ENCODE measurements around the gene CHN1. TPM values are rescaled to one million over a fixed set of nuclear protein-coding genes. Genes with fewer than 3 reads are reported as not detected.
A peak's percentile ranks its signal among the peaks of the same experiment; 100 is the strongest.

The CHN1 gene
- total RNA-seq, 2 experiments from 2014 or later = 5.3 to 5.6 TPM

- no peaks in the 10 kb centered on the region for H3K36me3 Mint-ChIP-seq (ENCODE audit: low read depth)
- TF ChIP-seq CTCF (IDR thresholded peaks at IDR 0.05) = no peak
- Histone ChIP-seq H3K4me1 (ENCODE audit: insufficient read depth, low read length) (no peaks in the 10 kb centered on the region), H3K9me3 (ENCODE audit: control insufficient read depth in 1 of 2, insufficient read depth in 1 of 2, low read length in 2 of 2) (no peaks in the 10 kb centered on the region), H3K27me3 (ENCODE audit: control insufficient read depth in 1 of 2, insufficient read depth in 2 of 2, low read length in 2 of 2) (no peaks in the 10 kb centered on the region), H3K36me3 (ENCODE audit: insufficient read depth, low read length) (no peaks in the 10 kb centered on the region), H3K4me3 (ENCODE audit: low read length) (no peak overlapping the region), H3K27ac (ENCODE audit: low read depth in 1 of 2, low read length in 2 of 2) (no peak overlapping the region)
- H3K27me3 Mint-ChIP-seq = peaks cover 5% of the 10 kb centered on the region
- H3K9me3 Mint-ChIP-seq = no peaks in the 10 kb centered on the region
- intact Hi-C loops (cut with DNase I, micrococcal nuclease) = no loop called here
- ATAC-seq (ENCODE audit: poor library complexity) (peak; percentile 41), DNase-seq (peak in 1 of 14 experiments; percentile 13)
- H3K4me1 Mint-ChIP-seq (ENCODE audit: low read depth) = peaks cover 12% of the 10 kb centered on the region
- POLR2A ChIA-PET = no interaction called here
- H3K27ac Mint-ChIP-seq = no peak overlapping the region
- CTCF ChIA-PET = no interaction called here
- H3K4me3 Mint-ChIP-seq = peak overlapping the region; percentile 0
Measured at GRCh38 chr2:174969091-174969734, 36.0 kb downstream of the CHN1 start.

DNA sequence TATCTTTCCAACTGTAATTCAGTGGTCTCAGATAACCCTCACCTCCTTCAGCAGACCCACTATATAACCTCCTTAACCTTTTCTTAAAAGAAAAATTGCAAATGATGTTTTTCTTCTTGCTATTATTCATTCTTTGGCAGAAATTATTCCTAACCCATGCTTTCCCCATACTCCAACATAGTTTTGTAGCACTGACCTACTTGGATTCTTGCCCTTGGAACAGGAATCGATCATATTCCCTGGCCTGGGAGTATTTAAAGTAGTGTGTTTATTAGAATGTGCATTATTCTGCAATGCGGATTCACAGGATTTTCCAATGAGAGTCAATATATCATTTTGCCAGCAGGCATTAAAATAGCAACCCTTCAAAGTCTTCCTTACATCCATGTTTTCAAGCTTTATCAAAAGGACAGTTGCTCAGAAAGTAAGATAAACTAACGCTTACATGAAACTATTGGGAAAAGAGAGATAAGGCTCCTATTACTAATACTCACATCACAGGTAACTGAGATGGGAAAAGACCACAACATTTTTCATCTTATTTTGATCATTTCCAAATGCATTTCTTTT lies 37.4 kb downstream of the CHN1 start:
- Histone ChIP-seq H3K9me3 (ENCODE audit: control insufficient read depth in 1 of 2, insufficient read depth in 1 of 2, low read length in 2 of 2) (no peaks in the 10 kb centered on the region), H3K27ac (ENCODE audit: low read depth in 1 of 2, low read length in 2 of 2) (no peak overlapping the region), H3K4me3 (ENCODE audit: low read length) (no peak overlapping the region), H3K27me3 (ENCODE audit: control insufficient read depth in 1 of 2, insufficient read depth in 2 of 2, low read length in 2 of 2) (no peaks in the 10 kb centered on the region), H3K36me3 (ENCODE audit: insufficient read depth, low read length) (no peaks in the 10 kb centered on the region), H3K4me1 (ENCODE audit: insufficient read depth, low read length) (no peaks in the 10 kb centered on the region)
- ChIA-PET POLR2A (no interaction called here), CTCF (no interaction called here)
- TF ChIP-seq CTCF (IDR thresholded peaks at IDR 0.05) = no peak
- no peaks in the 10 kb centered on the region for H3K27me3 Mint-ChIP-seq
- intact Hi-C loops (cut with DNase I, micrococcal nuclease) = no loop called here
- no peaks in the 10 kb centered on the region for H3K36me3 Mint-ChIP-seq (ENCODE audit: low read depth)
- H3K9me3 Mint-ChIP-seq = no peaks in the 10 kb centered on the region
- no peak overlapping the region for H3K4me3 Mint-ChIP-seq
- DNase-seq = no peak
- H3K27ac Mint-ChIP-seq = no peak overlapping the region
- ATAC-seq (ENCODE audit: poor library complexity) = no peak
- H3K4me1 Mint-ChIP-seq (ENCODE audit: low read depth) = peaks cover 12% of the 10 kb centered on the region

DNA sequence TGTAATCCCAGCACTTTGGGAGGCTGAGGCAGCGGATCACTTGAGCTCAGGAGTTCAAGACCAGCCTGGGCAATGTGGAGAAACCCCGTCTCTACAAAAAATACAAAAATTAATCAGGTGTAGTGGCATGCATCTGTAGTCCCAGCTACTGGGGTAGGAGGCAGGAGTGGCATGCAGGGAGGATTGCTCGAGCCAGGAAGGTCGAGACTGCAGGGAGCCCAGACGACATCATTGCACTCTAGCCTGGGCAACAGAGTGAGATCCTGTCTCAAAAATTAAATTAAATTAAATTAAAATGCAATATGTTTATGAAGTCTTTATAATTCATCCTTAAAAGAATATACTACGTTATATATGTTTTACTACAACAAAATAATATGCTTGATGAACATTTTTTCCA lies 38.1 kb downstream of the CHN1 start:
- Histone ChIP-seq H3K9me3 (ENCODE audit: control insufficient read depth in 1 of 2, insufficient read depth in 1 of 2, low read length in 2 of 2) (no peaks in the 10 kb centered on the region), H3K4me1 (ENCODE audit: insufficient read depth, low read length) (no peaks in the 10 kb centered on the region), H3K36me3 (ENCODE audit: insufficient read depth, low read length) (no peaks in the 10 kb centered on the region), H3K27me3 (ENCODE audit: control insufficient read depth in 1 of 2, insufficient read depth in 2 of 2, low read length in 2 of 2) (no peaks in the 10 kb centered on the region), H3K4me3 (ENCODE audit: low read length) (no peak overlapping the region), H3K27ac (ENCODE audit: low read depth in 1 of 2, low read length in 2 of 2) (no peak overlapping the region)
- H3K9me3 Mint-ChIP-seq = no peaks in the 10 kb centered on the region
- H3K4me3 Mint-ChIP-seq = no peak overlapping the region
- H3K27me3 Mint-ChIP-seq = no peaks in the 10 kb centered on the region
- no peaks in the 10 kb centered on the region for H3K36me3 Mint-ChIP-seq (ENCODE audit: low read depth)
- no peak for TF ChIP-seq CTCF (IDR thresholded peaks at IDR 0.05)
- DNase-seq = no peak
- intact Hi-C loops (cut with DNase I, micrococcal nuclease) = no loop called here
- H3K4me1 Mint-ChIP-seq (ENCODE audit: low read depth) = peaks cover 12% of the 10 kb centered on the region
- CTCF ChIA-PET = no interaction called here
- no peak overlapping the region for H3K27ac Mint-ChIP-seq
- POLR2A ChIA-PET = no interaction called here
- no peak for ATAC-seq (ENCODE audit: poor library complexity)

All from CD4-positive, alpha-beta T cell (primary cell).